Stimulated activated CD8-positive, alpha-beta memory T cell treated with anti-CD3 and anti-CD28 coated beads, Interleukin-2, amount 100 ng/mL, for 1 hour (primary cell): ENCODE data around the gene EBF4.
A peak's percentile ranks its signal among the peaks of the same experiment; 100 is the strongest.
"Not testable (repeated sequence)": the region's sequence is repeated elsewhere in the genome, so short reads cannot be mapped to it uniquely, and the experiment has no call there.

Source experiments
- DNase-seq, 2 donors: peaks; one replicate each; pipeline ENCODE4 v3.0.0-alpha.2; 2020; ENCODE audit warnings: low read depth in 2 of 2

EBF4 gene

GRCh38 chr20:2673453-2673852 is 19.1 kb upstream of the EBF4 start:
- DNase-seq = no peak

GRCh38 chr20:2680046-2680445 is 12.5 kb upstream of the EBF4 start:
- DNase-seq = no peak

GRCh38 chr20:2682040-2682439 is 10.5 kb upstream of the EBF4 start:
- not testable (repeated sequence) for DNase-seq

GRCh38 chr20:2684817-2685216 is 7.8 kb upstream of the EBF4 start:
- DNase-seq = not testable (repeated sequence)

- DNase-seq = no peak
Measured at GRCh38 chr20:2687514-2687913, 5.1 kb upstream of the EBF4 start.

- DNase-seq = peak; percentile 54 to 65
Measured at GRCh38 chr20:2688041-2688591, 4.5 kb upstream of the EBF4 start.

- no peak for DNase-seq
Measured at GRCh38 chr20:2690213-2690612, 2.4 kb upstream of the EBF4 start.

GRCh38 chr20:2690718-2691117 is 1.9 kb upstream of the EBF4 start:
- DNase-seq = no peak

- no peak for DNase-seq
Measured at GRCh38 chr20:2691127-2691526, 1.5 kb upstream of the EBF4 start.

- no peak for DNase-seq
Measured at GRCh38 chr20:2691663-2692035, 931 bp upstream of the EBF4 start.

GRCh38 chr20:2692886-2693285 is 306 bp downstream of the EBF4 start:
- no peak for DNase-seq

- DNase-seq = peak in 1 of 2 donors; percentile 28
Measured at GRCh38 chr20:2693286-2694007, 867 bp downstream of the EBF4 start.

GRCh38 chr20:2694008-2694471 is 1.5 kb downstream of the EBF4 start:
- no peak for DNase-seq

GRCh38 chr20:2694519-2694918 is 1.9 kb downstream of the EBF4 start:
- no peak for DNase-seq

GRCh38 chr20:2695206-2695983 is 2.8 kb downstream of the EBF4 start:
- DNase-seq = no peak

GRCh38 chr20:2695984-2696525 is 3.5 kb downstream of the EBF4 start:
- not testable (repeated sequence) for DNase-seq

GRCh38 chr20:2696646-2697045 is 4.1 kb downstream of the EBF4 start:
- DNase-seq = no peak

GRCh38 chr20:2697768-2698167 is 5.2 kb downstream of the EBF4 start:
- no peak for DNase-seq

- no peak for DNase-seq
Measured at GRCh38 chr20:2698186-2698817, 5.7 kb downstream of the EBF4 start.

- no peak for DNase-seq
Measured at GRCh38 chr20:2698912-2699311, 6.3 kb downstream of the EBF4 start.

- DNase-seq = no peak
Measured at GRCh38 chr20:2699775-2700413, 7.3 kb downstream of the EBF4 start.
